ENCODE results near the gene COL6A5.
"Not testable (repeated sequence)": the region's sequence is repeated elsewhere in the genome, so short reads cannot be mapped to it uniquely, and the experiment has no call there.

Gene COL6A5

DNA sequence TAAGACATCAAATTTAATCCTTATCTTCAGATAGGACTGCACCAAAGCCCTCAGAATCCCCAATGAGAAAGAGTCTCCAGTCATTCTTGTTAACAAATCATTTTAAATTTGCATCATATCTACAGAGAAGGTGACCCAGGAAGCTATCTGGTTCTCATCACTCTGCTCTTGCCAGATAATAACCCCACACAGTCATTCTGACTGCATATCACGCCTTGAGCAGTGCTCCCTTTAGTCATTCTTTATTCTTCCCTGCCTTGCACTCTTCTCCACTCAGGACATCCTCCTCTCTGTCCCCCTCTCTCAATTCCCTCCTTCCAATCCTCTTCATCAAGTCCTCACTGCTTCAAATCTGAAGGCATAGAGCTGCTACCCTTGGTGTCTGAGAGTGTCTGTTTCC is 87.8 kb downstream of the COL6A5 start:
- no peak for DNase-seq (ENCODE audit: low read depth in 2 of 2)

DNA sequence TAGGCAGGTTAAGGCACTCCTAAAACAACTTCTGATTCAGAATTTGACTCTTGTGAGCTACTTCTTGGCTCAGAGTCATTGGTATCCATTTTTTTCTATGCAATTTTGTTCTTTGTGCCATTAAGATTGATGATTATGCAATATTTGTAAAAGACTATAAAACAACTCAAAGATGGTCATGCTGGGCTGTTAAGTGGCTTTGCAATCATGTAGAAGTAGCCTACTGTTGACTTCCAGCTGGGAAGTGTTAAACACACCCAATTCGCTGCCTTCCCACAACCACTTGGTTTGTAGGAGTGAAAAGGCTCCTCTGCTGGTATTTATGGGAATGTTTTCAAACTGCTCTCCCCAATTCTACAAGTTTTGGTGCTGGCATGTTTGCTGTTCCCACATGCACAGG is 96.8 kb downstream of the COL6A5 start:
- no peak for DNase-seq (ENCODE audit: low read depth in 2 of 2)

DNA sequence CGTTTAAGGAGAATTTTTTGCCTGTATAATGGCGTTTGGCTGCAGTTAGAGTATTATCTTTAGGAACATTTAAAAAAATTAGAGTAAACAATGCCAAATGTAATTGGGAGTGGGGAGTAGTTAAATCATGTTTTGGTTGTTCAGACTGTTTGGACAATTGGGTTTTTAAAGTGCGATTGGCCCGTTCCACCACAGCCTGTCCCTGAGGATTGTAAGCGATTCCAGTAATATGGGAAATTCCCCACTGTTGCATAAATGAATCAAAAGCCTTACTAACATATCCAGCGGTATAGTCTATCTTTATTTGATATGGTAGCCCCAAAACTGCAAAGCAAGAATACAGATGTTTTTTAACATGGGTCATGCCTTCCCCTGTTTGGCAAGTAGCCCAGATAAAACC is 101.4 kb downstream of the COL6A5 start:
- not testable (repeated sequence) for DNase-seq (ENCODE audit: low read depth in 2 of 2)

DNA sequence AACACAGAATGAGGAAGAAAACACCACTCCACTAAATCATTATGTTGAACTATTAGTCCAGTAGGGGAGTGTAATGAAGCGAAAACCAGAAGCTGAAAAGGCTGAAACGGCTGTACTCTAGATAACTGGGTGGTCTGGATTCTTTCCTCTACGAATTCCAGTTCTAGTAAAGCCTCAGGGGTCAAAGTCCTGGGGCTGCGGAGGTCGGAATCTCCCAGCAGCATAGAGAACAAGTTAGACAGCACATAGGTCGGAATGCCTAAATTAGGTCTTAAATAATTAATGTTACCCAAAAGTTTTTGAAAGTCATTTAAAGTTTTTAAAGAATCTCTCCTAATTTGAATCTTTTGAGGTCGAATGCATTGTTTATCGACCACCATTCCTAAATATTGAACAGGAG is 102.7 kb downstream of the COL6A5 start:
- DNase-seq (ENCODE audit: low read depth in 2 of 2), result not testable (repeated sequence)

DNA sequence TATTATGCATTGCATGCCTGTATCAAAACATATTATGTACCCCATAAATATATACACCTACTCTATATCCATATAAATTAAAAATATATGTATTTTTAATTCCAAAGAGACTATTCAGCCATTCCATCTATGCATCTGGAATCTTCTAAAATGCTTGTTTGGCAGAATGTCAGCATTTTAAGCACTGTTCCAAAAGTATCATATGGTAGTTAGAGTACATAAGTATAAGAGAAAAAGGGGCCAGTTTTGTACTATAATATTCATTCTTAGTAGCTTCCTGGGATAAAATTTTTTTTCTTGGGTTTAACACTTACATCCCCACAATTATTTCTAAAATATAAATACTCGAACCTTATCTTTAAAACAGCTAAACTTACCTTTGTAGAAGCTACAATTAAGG is 111.1 kb downstream of the COL6A5 start:
- DNase-seq (ENCODE audit: low read depth in 2 of 2), result no peak

DNA sequence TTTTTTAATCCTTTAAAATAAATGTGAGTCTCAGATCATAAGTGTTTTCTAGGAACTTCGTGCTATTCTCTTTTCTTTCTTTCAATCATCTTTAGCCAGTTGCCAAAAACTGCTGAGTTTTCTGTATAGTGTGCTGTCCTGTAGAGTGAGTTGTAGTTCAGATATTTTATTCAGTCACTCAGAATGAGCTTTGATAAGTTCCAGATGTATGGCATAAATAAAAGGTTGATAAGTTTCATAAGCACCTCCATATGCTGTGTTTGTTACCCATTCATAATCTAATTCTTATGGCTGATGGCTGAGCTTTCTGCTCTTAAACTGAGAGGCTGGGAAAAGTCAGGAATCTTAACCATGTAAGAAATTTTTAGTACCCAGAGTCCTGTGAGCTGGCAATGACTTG is 112.2 kb downstream of the COL6A5 start:
- DNase-seq (ENCODE audit: low read depth in 2 of 2), result no peak

DNA sequence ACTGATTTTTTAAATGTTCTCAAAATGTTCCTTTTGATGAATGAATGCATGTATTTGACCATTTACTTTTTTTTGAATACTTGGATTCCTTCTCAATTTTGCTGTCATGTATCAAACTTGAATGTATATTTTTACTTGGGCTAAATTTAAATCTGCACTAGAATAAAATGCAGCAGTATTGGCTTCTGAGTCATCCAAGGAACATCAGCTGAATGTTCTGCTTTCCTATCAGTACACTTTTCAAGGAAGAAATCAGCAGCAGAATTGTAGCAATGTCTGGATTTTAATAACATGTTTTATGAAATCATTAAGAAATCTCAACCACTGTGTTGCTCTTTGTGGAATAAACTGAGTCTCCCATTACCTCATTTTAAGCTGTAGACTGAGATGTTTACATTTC is 114.5 kb downstream of the COL6A5 start:
- DNase-seq (ENCODE audit: low read depth in 2 of 2), result no peak

DNA sequence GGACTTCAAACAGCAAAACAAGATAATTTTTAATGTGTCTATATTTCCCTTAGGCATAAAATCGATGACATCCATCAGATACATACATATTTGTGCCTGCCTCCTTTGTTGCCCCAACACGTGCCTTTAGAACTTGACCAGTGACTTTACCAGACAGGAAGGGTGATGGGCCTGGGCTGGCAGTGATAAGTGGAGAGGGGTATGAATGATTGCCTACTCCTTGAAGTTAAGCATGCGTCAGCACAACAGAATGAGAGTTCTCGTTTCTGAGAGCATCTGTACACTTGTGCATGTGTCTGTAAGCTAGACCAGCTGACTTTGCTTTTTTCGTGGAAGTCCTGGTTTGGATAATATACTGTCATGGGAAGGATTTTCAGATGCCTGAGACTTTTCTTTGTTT is 116.6 kb downstream of the COL6A5 start:
- no peak for DNase-seq (ENCODE audit: low read depth in 2 of 2)

DNA sequence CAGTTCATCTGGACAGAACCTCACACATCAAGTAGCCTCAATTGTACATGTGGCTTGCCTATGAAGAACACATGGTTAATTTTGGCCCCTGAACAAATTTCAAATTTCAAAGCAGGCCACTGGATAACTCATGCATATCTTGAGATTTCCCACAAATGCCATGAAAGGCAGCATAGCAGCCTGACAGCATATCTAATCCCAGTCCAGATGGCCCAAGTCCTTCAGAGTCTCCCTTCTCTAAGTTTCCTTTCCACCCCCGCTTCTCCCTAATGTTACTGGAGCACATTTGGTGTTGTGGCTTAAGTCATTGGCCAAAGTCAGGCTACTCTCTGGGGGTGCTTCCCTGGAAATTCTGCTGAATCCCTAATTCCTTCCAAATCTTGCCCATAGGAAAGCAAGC is 117.7 kb downstream of the COL6A5 start:
- no peak for DNase-seq (ENCODE audit: low read depth in 2 of 2)

DNA sequence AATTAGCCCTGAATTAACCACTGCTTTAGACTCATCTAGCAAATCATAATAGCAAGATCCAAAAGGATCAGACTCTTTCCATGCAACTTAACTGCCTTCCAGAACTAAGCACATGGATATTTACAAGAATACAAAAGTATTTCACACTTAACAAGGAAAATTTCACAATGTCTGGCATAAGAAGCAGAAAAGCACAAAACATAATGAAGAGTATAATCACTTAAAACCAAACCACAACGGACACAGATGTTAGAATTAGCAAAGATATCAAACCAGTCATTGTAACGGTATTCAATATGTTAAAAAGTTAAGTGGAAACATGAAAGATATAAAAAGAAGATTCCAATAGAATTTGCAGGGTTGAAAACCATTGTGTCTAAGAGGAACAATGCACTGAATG is 120.0 kb downstream of the COL6A5 start:
- DNase-seq (ENCODE audit: low read depth in 2 of 2), result no peak

DNA sequence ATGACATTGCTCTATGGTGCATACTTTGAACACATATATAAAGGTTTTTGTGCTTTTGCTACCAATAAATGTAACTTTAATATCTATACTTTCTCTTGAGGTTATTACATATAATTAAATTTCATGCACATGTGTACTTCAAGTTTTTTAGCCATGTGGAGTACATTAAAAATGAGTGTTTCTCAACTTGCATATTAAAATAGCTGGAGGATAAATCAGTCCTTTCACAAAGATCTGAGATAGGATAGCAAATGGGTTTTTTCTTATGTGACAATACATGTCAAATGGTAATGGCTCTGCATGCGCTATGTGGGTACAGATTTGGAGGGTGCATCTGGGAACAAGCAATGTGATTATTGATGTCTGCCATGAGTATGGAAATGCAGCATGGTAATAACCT is 122.8 kb downstream of the COL6A5 start:
- no peak for DNase-seq (ENCODE audit: low read depth in 2 of 2)

DNA sequence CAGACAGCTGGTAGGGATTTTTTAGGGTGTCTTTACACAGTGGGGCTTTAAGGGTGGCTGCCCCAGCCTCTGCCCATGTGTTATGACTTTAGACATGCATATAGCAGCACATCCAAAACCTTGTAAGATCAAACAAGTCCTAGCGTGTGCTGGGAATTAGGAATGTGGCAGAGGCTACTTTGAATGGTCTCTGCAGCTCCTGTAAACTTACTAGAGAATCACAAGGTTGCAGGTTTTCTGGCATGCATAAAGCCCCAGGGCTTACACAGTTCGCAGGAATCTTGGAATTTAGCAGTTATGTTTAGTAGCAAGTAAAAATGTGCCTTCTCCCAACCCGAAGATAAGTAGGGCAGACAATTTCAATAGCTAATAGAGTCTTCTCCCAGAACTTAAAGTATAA is 124.7 kb downstream of the COL6A5 start:
- no peak for DNase-seq (ENCODE audit: low read depth in 2 of 2)

DNA sequence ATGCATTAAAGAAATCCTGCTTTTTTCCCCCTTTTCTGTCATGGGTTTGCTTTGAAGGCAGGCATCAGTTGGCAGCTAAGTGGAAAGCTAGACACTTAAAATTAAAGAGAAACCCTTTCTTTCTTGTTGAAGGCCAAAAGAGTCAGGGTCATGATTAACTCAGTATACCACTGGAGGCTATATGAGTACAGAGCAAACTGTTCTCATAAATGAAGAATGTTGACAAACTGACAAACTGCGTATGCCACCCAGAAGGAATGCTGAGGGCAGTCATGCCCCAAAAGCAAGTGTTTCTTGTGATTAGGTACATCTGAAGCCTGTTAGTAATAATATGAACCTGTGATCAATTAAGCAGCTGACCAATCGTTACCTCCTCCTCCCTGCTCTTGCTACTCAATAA is 127.9 kb downstream of the COL6A5 start:
- no peak for DNase-seq (ENCODE audit: low read depth in 2 of 2)

DNA sequence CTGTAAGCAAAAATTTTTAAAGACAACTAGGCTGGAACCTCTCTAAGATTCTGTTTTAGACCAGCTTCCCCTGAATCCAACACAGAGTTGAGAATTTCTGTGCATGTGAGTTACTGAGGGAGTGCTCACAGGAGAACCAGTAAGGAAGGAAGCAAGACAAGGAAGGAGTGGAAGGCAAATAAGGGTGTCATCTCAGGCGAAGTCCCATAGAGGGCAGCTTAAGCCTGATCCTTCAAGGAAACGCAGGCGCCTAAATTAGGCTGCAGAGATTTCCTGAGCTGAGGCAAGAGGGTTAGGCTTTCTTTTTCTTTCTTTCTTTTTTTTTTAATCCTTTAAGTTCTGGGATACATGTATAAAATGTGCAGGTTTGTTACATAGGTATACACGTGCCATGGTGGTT is 135.3 kb downstream of the COL6A5 start:
- DNase-seq (ENCODE audit: low read depth in 2 of 2), result no peak

DNA sequence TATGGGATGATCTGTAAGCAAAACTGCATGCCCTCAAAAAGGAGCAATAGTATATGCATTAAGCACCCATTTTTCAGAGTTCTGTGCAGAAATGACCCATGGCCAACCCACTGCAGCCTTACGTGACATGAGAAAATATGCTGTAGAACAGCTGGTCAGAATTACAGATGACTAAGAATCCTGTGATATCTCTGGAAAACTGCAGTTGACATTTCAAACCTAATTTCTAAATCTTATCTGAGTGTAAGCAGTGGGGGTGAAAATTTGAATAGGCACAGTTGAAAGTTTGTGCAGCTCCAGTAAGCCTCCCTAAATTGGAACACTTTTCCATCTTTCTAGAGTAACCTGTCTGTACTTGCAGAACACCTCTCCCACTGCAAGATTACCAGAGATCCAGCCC is 142.8 kb downstream of the COL6A5 start:
- no peak for DNase-seq (ENCODE audit: low read depth in 2 of 2)

DNA sequence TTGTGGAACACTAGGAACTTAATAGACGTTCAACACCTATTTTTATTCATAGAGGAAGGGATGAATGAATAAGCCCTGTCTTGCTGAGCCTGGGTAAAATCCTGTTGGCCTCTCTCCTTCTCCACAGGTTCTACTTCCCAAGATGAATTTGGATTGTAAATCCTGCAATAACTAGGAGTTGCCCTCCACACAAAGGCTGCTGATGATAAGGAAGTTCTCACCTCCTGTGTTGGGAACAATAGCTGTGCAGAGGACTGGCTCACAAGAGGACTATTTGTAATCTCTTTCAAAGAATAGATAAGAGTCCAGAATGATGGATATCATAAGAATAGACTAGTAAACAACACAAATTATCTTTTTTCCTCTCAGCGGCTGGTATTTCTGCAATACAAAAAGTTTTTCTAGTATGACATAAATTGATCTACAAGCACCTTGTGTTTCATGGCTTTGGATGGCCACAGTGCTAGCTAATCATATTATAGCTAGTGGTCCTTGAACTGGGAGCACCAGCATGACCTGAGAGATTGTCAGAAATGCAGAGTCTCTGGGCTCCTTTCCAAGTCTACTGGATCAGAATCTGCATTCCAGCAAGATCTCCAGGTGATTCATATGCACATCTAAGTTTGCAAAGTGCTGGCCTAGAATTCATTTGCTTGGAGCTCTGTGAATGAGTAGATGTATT is 143.4 kb downstream of the COL6A5 start:
- DNase-seq (ENCODE audit: low read depth in 2 of 2), result no peak

DNA sequence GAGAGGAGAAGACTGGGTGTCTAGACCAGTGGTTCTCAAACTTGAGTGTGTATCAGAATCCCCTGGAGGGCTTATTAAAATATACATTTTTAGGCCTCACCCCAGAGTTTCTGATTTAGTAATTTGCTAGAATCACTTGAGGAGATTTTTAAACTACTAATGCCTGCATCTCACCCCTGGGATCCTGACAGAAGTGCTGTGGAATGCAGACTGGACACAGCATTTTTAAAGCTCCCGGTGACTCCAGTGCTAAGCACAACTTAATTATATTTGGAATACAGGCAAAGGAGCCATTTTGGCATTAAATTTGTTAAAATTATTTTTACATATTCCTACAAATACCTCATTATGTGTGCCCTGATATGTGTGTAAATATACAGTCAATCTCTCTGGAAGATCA is 144.8 kb downstream of the COL6A5 start:
- no peak for DNase-seq (ENCODE audit: low read depth in 2 of 2)

DNA sequence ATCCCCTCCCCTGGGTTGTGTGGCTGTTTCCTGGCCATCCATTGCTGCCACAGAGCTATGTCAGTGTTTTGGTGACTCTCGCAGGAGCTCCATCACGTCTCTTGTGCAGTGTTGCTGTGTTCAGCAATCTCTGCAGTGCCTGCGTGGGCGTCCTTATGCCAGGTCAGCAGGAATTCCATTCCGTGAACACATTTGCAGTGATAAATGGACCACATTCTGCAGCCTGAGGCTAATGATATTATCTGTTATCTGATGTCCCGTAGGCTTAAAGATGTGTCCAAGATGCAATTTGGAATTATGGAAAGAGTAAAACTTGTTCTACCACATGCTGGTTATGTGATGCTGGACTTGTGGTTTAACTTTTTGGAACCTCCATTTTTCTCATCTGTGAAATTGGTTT is 146.0 kb downstream of the COL6A5 start:
- DNase-seq (ENCODE audit: low read depth in 2 of 2), result no peak

DNA sequence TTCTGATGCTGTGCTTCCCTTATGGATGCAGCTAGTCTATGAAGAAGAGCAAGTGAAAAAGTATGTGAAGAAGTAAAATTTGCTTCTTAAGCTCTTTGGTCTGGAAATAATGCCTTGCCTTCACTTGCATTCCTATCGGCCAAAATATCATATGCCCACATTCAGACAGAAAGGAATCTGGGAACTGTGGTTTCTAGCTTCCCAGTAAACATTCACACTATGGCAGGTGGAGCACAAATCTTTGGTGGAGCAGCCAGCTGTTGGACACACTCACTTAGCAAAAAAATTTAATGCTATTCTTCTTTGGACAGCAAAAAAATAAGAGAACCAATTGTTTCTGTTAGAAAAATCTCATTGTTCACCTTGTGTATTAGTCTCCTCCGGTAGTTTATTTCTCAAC is 159.2 kb downstream of the COL6A5 start:
- DNase-seq (ENCODE audit: low read depth in 2 of 2), result no peak

DNA sequence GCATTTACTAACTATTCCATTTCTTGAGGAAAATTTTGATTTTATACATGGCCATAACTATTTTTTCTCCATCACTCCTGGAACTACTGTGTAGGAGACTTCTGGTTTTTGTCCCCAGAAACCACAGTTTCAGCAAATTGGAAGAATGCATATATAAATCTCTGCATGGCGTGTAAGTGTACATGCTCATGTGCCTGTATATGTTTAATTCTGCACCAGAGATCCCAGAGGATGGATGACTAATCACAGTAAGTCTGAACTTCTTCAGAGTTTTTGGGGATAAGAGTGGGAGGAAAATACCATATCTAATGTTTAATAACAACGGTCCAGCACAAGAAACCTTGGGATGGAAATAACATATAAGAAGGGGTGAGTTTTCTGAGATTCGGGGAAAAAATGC is 160.6 kb downstream of the COL6A5 start:
- no peak for DNase-seq (ENCODE audit: low read depth in 2 of 2)

DNA sequence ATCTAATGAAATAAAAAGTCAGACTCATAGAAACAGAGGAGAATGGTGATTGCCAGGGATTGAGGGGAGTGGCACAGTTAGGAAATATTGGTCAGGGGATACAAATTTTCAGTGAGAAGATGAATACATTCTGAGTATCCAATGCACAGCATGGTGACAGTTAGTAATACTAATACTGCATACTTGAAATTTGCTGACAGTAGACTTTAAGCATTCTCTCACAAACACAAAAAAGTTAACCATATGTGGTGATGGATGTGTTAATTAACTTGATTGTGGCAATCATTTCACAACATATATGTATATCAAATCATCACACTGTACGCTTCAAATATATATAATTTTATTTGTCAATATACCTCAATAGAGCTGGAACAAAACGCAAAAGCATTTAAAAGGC is 162.3 kb downstream of the COL6A5 start:
- no peak for DNase-seq (ENCODE audit: low read depth in 2 of 2)

DNA sequence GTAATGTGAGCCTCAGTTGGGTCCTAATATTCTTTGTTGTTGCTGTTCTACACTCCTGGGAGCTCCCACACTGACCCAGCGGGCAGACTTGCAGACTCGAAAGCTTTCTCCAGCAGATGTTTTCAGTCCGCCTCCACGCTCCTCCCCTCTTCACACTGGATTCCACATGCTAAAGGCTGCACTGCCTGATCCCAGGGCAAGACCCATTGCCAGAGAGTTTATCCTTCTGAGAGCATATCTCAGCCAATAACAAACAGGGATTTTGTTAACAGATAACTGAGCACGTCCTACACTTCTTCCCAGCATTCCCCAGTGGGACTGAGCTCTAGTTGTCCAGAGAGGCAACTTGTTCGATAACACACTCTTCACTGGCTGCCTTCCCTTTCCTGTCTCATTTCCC is 163.5 kb downstream of the COL6A5 start:
- no peak for DNase-seq (ENCODE audit: low read depth in 2 of 2)

DNA sequence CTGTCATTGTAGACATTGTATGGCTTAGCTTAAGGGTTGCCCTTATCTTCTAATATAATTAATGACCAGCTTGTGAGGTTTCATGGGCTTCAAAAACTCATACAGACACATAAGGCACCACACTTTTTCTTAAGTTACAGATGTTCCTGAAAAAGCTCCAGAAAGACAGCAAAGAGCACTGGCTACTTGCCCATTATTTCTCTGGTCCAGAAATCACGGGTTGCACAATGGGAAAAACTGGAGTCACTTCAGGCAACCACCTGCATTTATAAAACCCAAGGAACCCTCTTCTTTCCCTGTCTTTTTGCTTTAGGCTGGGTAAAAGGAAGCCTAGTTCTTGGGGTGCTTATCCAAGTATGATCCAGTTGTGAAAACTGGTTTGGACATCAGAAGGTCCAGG is 169.2 kb downstream of the COL6A5 start:
- no peak for DNase-seq (ENCODE audit: low read depth in 2 of 2)

DNA sequence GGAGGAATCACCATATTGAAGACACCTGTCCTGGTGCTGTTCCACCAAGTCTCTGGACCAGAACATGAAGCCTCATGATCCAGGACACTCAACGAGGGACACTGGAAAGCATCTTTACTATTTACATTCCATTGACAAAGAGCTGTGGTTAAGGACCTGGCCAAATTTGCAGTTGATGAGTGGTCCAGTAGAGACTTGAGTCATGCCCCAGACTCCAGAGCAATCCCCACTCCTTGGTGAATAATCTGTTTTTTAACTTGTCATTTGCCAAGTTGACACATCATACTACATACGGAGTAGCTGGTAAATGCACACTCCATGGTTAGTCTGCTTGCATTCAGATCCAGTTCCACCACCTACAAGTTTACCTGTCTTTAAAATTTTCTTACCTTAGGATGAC is 170.3 kb downstream of the COL6A5 start:
- no peak for DNase-seq (ENCODE audit: low read depth in 2 of 2)
